Spinal cord (tissue), 10 donors: ENCODE results near the gene KCP. TPM values are rescaled to one million over a fixed set of nuclear protein-coding genes. Genes with fewer than 3 reads are reported as not detected.

ENCODE experiments used
- DNase-seq, 6 donors: peaks; one replicate each; pipeline versions ENCODE4 v3.0.0 to v3.0.0-alpha.2; 2013 to 2015; ENCODE audit warnings: low spot score in 6 of 6, low read depth in 4 of 6
- H3K27ac ChIP-seq: one replicate; pipeline ENCODE4 v1.5.1; 2013; ENCODE audit warnings: low read depth, low read length, control low read depth
- H3K27me3 ChIP-seq: one replicate; pipeline ENCODE4 v1.6.1; 2013; ENCODE audit warnings: low read length; ENCODE audit not compliant: control insufficient read depth, insufficient read depth
- H3K36me3 ChIP-seq: one replicate; pipeline ENCODE4 v1.6.1; 2013; ENCODE audit warnings: low read length; ENCODE audit not compliant: control insufficient read depth, insufficient read depth
- H3K4me1 ChIP-seq: one replicate; pipeline ENCODE4 v1.6.1; 2013; ENCODE audit warnings: low read length; ENCODE audit not compliant: control insufficient read depth, insufficient read depth
- H3K4me3 ChIP-seq: one replicate; pipeline ENCODE4 v1.5.1; 2013; ENCODE audit warnings: low read depth, low read length, control low read depth
- H3K9me3 ChIP-seq: one replicate; pipeline ENCODE4 v1.6.1; 2013; ENCODE audit warnings: low read length; ENCODE audit not compliant: control insufficient read depth, insufficient read depth
- WGBS: methylation state at CpG from one replicate; pipeline ENCODE4 v1.1.5; 2013; ENCODE audit warnings: missing lambda C conversion rate; ENCODE audit not compliant: insufficient coverage; 5-methylcytosine and 5-hydroxymethylcytosine counted together
- polyA plus RNA-seq, 2 donors: library from polyadenylated mRNA; unstranded; fragments of 120-200 nt; gene quantifications; one replicate each; pipeline ENCODE4 v1.2.1, GENCODE V29; 2013; ENCODE audit not compliant: insufficient read length in 2 of 2
- total RNA-seq, 2 donors: library from RNA; depleted of rRNA in 1 of 2; stranded (reverse); fragments of 120-200 nt in 1 of 2; fragments of >200 nt in 1 of 2; gene quantifications; one replicate each; pipeline versions ENCODE4 v1.2.3 to v1.2.4, GENCODE V29; 2013 to 2014
- donor health status: healthy.

The KCP gene
- total and polyA plus RNA-seq, 4 donors = 0.40 to 2.3 (median 1.6) TPM

- H3K27me3 ChIP-seq = peaks cover 31% of the 10 kb centered on the region
- 89% methylated on average over 7 of the region's 7 CpGs for WGBS
Observed at GRCh38 chr7:128887169-128888038, 23.1 kb downstream of the KCP start.

GRCh38 chr7:128886391-128887168 is 23.9 kb downstream of the KCP start:
- peaks cover 25% of the 10 kb centered on the region for H3K27me3 ChIP-seq
- no peaks in the 10 kb centered on the region for H3K9me3 ChIP-seq
- no peak overlapping the region for H3K27ac ChIP-seq
- WGBS = 72% methylated on average over 10 of the region's 14 CpGs
- no peak for DNase-seq
- H3K4me1 ChIP-seq = peaks cover 4% of the 10 kb centered on the region
- H3K36me3 ChIP-seq = no peaks in the 10 kb centered on the region
- H3K4me3 ChIP-seq = no peak overlapping the region

More at GRCh38 chr7:128887169-128888038, 23.1 kb downstream of the KCP start:
- Histone ChIP-seq H3K4me1 (peaks cover 4% of the 10 kb centered on the region), H3K9me3 (no peaks in the 10 kb centered on the region), H3K36me3 (no peaks in the 10 kb centered on the region), H3K27ac (no peak overlapping the region), H3K4me3 (no peak overlapping the region)
- no peak for DNase-seq

GRCh38 chr7:128885370-128886187 is 24.9 kb downstream of the KCP start:
- DNase-seq = no peak
- WGBS = 99% methylated on average over 7 of the region's 10 CpGs
- Histone ChIP-seq H3K27ac (no peak overlapping the region), H3K4me1 (peaks cover 2% of the 10 kb centered on the region), H3K27me3 (peaks cover 18% of the 10 kb centered on the region), H3K36me3 (no peaks in the 10 kb centered on the region), H3K4me3 (no peak overlapping the region), H3K9me3 (no peaks in the 10 kb centered on the region)

- Histone ChIP-seq H3K36me3 (no peaks in the 10 kb centered on the region), H3K4me1 (peaks cover 11% of the 10 kb centered on the region), H3K27me3 (peaks cover 12% of the 10 kb centered on the region), H3K27ac (no peak overlapping the region), H3K4me3 (no peak overlapping the region), H3K9me3 (no peaks in the 10 kb centered on the region)
- no peak for DNase-seq
- 88% methylated on average over 18 of the region's 26 CpGs for WGBS
Observed at GRCh38 chr7:128884561-128885369, 25.7 kb downstream of the KCP start.

GRCh38 chr7:128883622-128884448 is 26.7 kb downstream of the KCP start:
- DNase-seq = peak in 4 of 6 donors; percentile 39 to 84 (median 63)
- Histone ChIP-seq H3K9me3 (no peaks in the 10 kb centered on the region), H3K4me1 (peaks cover 16% of the 10 kb centered on the region), H3K36me3 (no peaks in the 10 kb centered on the region), H3K27ac (no peak overlapping the region), H3K4me3 (no peak overlapping the region), H3K27me3 (peaks cover 8% of the 10 kb centered on the region)
- 52% methylated on average over 15 of the region's 19 CpGs for WGBS

- no peak for DNase-seq
- H3K9me3 ChIP-seq = no peaks in the 10 kb centered on the region
- peaks cover 5% of the 10 kb centered on the region for H3K36me3 ChIP-seq
- no peak overlapping the region for H3K4me3 ChIP-seq
- H3K27ac ChIP-seq = no peak overlapping the region
- WGBS = 100% methylated on average over 2 of the region's 8 CpGs
- no peaks in the 10 kb centered on the region for H3K27me3 ChIP-seq
- peaks cover 16% of the 10 kb centered on the region for H3K4me1 ChIP-seq
Observed at GRCh38 chr7:128882134-128882533, 28.4 kb downstream of the KCP start.

GRCh38 chr7:128881458-128882125 is 28.9 kb downstream of the KCP start:
- Histone ChIP-seq H3K4me1 (peaks cover 16% of the 10 kb centered on the region), H3K27me3 (no peaks in the 10 kb centered on the region), H3K36me3 (peaks cover 8% of the 10 kb centered on the region), H3K27ac (no peak overlapping the region), H3K4me3 (no peak overlapping the region), H3K9me3 (no peaks in the 10 kb centered on the region)
- WGBS = 78% methylated on average over 9 of the region's 10 CpGs
- no peak for DNase-seq
